Stimulated activated naive B cell treated with anti-CD40 and anti-IgM and Interleukin-4, amounts not matched to agents 10 μg/mL and 1 μg/mL and 100 μg/mL, for 72 hours (primary cell): ENCODE results near the gene IRX2.

Source experiments
- ATAC-seq, 2 donors: fragments of 150-1000 bp; cut with Tn5 transposase; replicated peaks; 2 replicates each; pipeline ENCODE4 v1.10.0; 2021; ENCODE audit warnings: moderate library complexity in 1 of 2
- DNase-seq: peaks from one replicate; pipeline ENCODE4 v3.0.0; 2021
- H3K27ac Mint-ChIP-seq: one replicate; pipeline ENCODE4 v1.8.0; 2022; ENCODE audit warnings: mild to moderate bottlenecking, mixed read lengths
- H3K27me3 Mint-ChIP-seq, 2 donors: one replicate each; pipeline ENCODE4 v1.8.0; 2022; ENCODE audit warnings: mixed read lengths in 2 of 2
- H3K36me3 Mint-ChIP-seq, 2 donors: one replicate each; pipeline ENCODE4 v1.8.0; 2022; ENCODE audit warnings: mixed read lengths in 2 of 2, mild to moderate bottlenecking in 1 of 2
- H3K4me1 Mint-ChIP-seq, 2 donors: one replicate each; pipeline ENCODE4 v1.8.0; 2022; ENCODE audit warnings: mixed read lengths in 2 of 2, mild to moderate bottlenecking in 1 of 2
- H3K4me3 Mint-ChIP-seq, 2 donors: one replicate each; pipeline ENCODE4 v1.8.0; 2022; ENCODE audit warnings: mild to moderate bottlenecking in 2 of 2, mixed read lengths in 2 of 2, moderate library complexity in 1 of 2
- H3K9me3 Mint-ChIP-seq, 2 donors: one replicate each; pipeline ENCODE4 v1.8.0; 2022; ENCODE audit warnings: mixed read lengths in 2 of 2, mild to moderate bottlenecking in 1 of 2

Gene IRX2

GRCh38 chr5:2761921-2762488, 10.5 kb upstream of the IRX2 start:
- no peak overlapping the region for H3K4me3 Mint-ChIP-seq
- no peaks in the 10 kb centered on the region for H3K4me1 Mint-ChIP-seq
- ATAC-seq (no peak), DNase-seq (no peak)
- no peaks in the 10 kb centered on the region for H3K36me3 Mint-ChIP-seq
- peaks cover 0 to 4% of the 10 kb centered on the region in 2 donors for H3K9me3 Mint-ChIP-seq
- no peak overlapping the region for H3K27ac Mint-ChIP-seq
- peaks cover 38 to 63% of the 10 kb centered on the region in 2 donors for H3K27me3 Mint-ChIP-seq

GRCh38 chr5:2759696-2760461, 8.4 kb upstream of the IRX2 start:
- H3K27me3 Mint-ChIP-seq: peaks cover 45 to 77% of the 10 kb centered on the region in 2 donors
- ATAC-seq (no peak), DNase-seq (no peak)
- no peak overlapping the region for H3K4me3 Mint-ChIP-seq
- H3K27ac Mint-ChIP-seq: no peak overlapping the region
- peaks cover 0 to 4% of the 10 kb centered on the region in 2 donors for H3K36me3 Mint-ChIP-seq
- peaks cover 7 to 11% of the 10 kb centered on the region in 2 donors for H3K4me1 Mint-ChIP-seq
- H3K9me3 Mint-ChIP-seq: peaks cover 0 to 4% of the 10 kb centered on the region in 2 donors

GRCh38 chr5:2759091-2759490, 7.6 kb upstream of the IRX2 start:
- H3K27me3 Mint-ChIP-seq: peaks cover 48 to 78% of the 10 kb centered on the region in 2 donors

GRCh38 chr5:2758632-2759031, 7.2 kb upstream of the IRX2 start:
- Mint-ChIP-seq H3K36me3 (peaks cover 0 to 4% of the 10 kb centered on the region in 2 donors), H3K9me3 (peaks cover 0 to 4% of the 10 kb centered on the region in 2 donors), H3K4me1 (peaks cover 7 to 11% of the 10 kb centered on the region in 2 donors), H3K27ac (no peak overlapping the region), H3K4me3 (no peak overlapping the region), H3K27me3 (peaks cover 51 to 80% of the 10 kb centered on the region in 2 donors)
- ATAC-seq (no peak), DNase-seq (no peak)

More at GRCh38 chr5:2759091-2759490, 7.6 kb upstream of the IRX2 start:
- peaks cover 7 to 11% of the 10 kb centered on the region in 2 donors for H3K4me1 Mint-ChIP-seq
- DNase-seq (no peak), ATAC-seq (no peak)
- H3K9me3 Mint-ChIP-seq: peaks cover 0 to 4% of the 10 kb centered on the region in 2 donors
- no peak overlapping the region for H3K4me3 Mint-ChIP-seq
- peak overlapping the region; percentile 47 for H3K27ac Mint-ChIP-seq
- peaks cover 0 to 4% of the 10 kb centered on the region in 2 donors for H3K36me3 Mint-ChIP-seq

GRCh38 chr5:2757563-2758351, 6.3 kb upstream of the IRX2 start:
- H3K27ac Mint-ChIP-seq: no peak overlapping the region
- ATAC-seq (no peak), DNase-seq (no peak)
- no peak overlapping the region for H3K4me3 Mint-ChIP-seq
- H3K27me3 Mint-ChIP-seq: peaks cover 59 to 83% of the 10 kb centered on the region in 2 donors
- peaks cover 0 to 4% of the 10 kb centered on the region in 2 donors for H3K36me3 Mint-ChIP-seq
- peaks cover 8 to 12% of the 10 kb centered on the region in 2 donors for H3K4me1 Mint-ChIP-seq
- H3K9me3 Mint-ChIP-seq: peaks cover 0 to 4% of the 10 kb centered on the region in 2 donors

- Mint-ChIP-seq H3K9me3 (no peaks in the 10 kb centered on the region), H3K4me1 (peaks cover 8 to 18% of the 10 kb centered on the region in 2 donors), H3K27ac (peak overlapping the region; percentile 88), H3K36me3 (peaks cover 0 to 8% of the 10 kb centered on the region in 2 donors), H3K27me3 (peaks cover 60 to 80% of the 10 kb centered on the region in 2 donors), H3K4me3 (peak overlapping the region; percentile 41 to 49)
- no peak for DNase-seq
- ATAC-seq: no peak
Observed at GRCh38 chr5:2756211-2757152, 5.0 kb upstream of the IRX2 start.

- H3K4me3 Mint-ChIP-seq: peak overlapping the region; percentile 4 to 49
Observed at GRCh38 chr5:2755681-2756171, 4.2 kb upstream of the IRX2 start.

GRCh38 chr5:2755076-2755680, 3.7 kb upstream of the IRX2 start:
- peaks cover 8 to 20% of the 10 kb centered on the region in 2 donors for H3K4me1 Mint-ChIP-seq
- H3K36me3 Mint-ChIP-seq: peaks cover 0 to 9% of the 10 kb centered on the region in 2 donors
- H3K4me3 Mint-ChIP-seq: no peak overlapping the region
- peak overlapping the region; percentile 42 for H3K27ac Mint-ChIP-seq
- DNase-seq: no peak
- peaks cover 61 to 76% of the 10 kb centered on the region in 2 donors for H3K27me3 Mint-ChIP-seq
- no peaks in the 10 kb centered on the region for H3K9me3 Mint-ChIP-seq
- no peak for ATAC-seq

More at GRCh38 chr5:2755681-2756171, 4.2 kb upstream of the IRX2 start:
- no peak for ATAC-seq
- Mint-ChIP-seq H3K36me3 (peaks cover 0 to 8% of the 10 kb centered on the region in 2 donors), H3K27me3 (peaks cover 60 to 74% of the 10 kb centered on the region in 2 donors), H3K27ac (peak overlapping the region; percentile 83), H3K9me3 (no peaks in the 10 kb centered on the region), H3K4me1 (peaks cover 8 to 18% of the 10 kb centered on the region in 2 donors)
- DNase-seq: no peak

GRCh38 chr5:2754581-2755075, 3.2 kb upstream of the IRX2 start:
- Mint-ChIP-seq H3K27me3 (peaks cover 63 to 76% of the 10 kb centered on the region in 2 donors), H3K4me3 (no peak overlapping the region), H3K9me3 (peaks cover 0 to 2% of the 10 kb centered on the region in 2 donors), H3K27ac (peak overlapping the region; percentile 77), H3K36me3 (peaks cover 0 to 13% of the 10 kb centered on the region in 2 donors), H3K4me1 (peaks cover 8 to 25% of the 10 kb centered on the region in 2 donors)
- DNase-seq: no peak
- no peak for ATAC-seq

- peaks cover 8 to 31% of the 10 kb centered on the region in 2 donors for H3K4me1 Mint-ChIP-seq
- peaks cover 3 to 18% of the 10 kb centered on the region in 2 donors for H3K36me3 Mint-ChIP-seq
- H3K27ac Mint-ChIP-seq: peak overlapping the region; percentile 93
- DNase-seq (no peak), ATAC-seq (no peak)
- H3K9me3 Mint-ChIP-seq: peaks cover 0 to 6% of the 10 kb centered on the region in 2 donors
- peaks cover 61 to 76% of the 10 kb centered on the region in 2 donors for H3K27me3 Mint-ChIP-seq
- peak overlapping the region; percentile 4 to 44 for H3K4me3 Mint-ChIP-seq
Observed at GRCh38 chr5:2753452-2754420, 2.3 kb upstream of the IRX2 start.

GRCh38 chr5:2752821-2753439, 1.5 kb upstream of the IRX2 start:
- peak overlapping the region; percentile 93 for H3K27ac Mint-ChIP-seq
- ATAC-seq: no peak
- H3K36me3 Mint-ChIP-seq: peaks cover 3 to 18% of the 10 kb centered on the region in 2 donors
- no peak for DNase-seq
- H3K4me3 Mint-ChIP-seq: peak overlapping the region in 1 of 2 donors; percentile 62
- peaks cover 55 to 70% of the 10 kb centered on the region in 2 donors for H3K27me3 Mint-ChIP-seq
- H3K9me3 Mint-ChIP-seq: peaks cover 0 to 6% of the 10 kb centered on the region in 2 donors
- peaks cover 8 to 31% of the 10 kb centered on the region in 2 donors for H3K4me1 Mint-ChIP-seq
